ENCODE measurements around the gene CNTFR. TPM values are rescaled to one million over a fixed set of nuclear protein-coding genes. Genes with fewer than 3 reads are reported as not detected.
"Not testable (repeated sequence)": the region's sequence is repeated elsewhere in the genome, so short reads cannot be mapped to it uniquely, and the experiment has no call there.

CNTFR gene
- 1 to 10 TPM; 4.2 to 9.9 TPM for total RNA-seq
- 1 to 10 TPM in 1 of 2 donors, under 1 TPM in 1; 0.10 to 1.4 TPM for polyA plus RNA-seq
- long read RNA-seq, donor 1 = 0 reads
- long read RNA-seq, donor 2, partial matches to known transcripts = 2 of 4 reads
- long read RNA-seq, donor 2, other reads (novel, unspliced or antisense) = 0 of 4 reads

DNA sequence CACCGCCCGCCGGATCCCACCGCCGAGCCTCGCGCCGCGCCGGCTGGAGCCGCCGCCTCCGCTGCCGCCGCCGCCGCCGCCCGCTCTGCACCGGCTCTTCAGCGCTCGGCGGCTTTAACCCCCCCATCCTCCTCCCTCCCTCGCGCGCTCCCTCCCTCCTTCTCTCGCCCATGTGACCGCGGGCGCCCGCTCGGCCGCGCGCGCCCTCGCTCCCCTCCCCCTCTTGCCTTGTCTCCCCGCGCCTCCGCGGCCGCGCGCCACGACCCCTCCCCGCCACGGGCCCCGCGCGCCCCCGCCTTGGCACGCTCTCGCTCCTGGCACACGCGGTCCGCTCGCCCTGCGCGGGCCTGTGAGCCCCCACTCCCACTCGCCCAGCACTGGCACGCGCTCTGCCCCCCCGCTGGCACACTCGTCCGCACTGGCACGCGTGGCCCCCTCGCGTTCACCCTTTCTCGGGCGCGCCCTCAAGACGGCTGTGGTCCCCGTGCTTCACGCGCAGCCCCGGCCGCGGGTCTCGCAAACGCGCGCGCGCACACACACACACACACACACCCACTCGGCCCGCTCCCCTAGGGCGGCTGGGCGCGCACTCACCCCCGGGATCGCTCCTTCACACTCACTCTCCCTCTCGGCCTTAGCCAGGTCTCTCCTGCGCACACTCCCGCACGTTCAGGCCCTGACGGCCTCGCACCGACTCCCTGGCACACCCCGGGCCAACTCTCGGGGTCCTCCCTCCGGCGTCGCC lies at the start of gene CNTFR:
TSS of gene CNTFR (minus strand) at position 89 of the 745 bp plus-strand sequence. CDS start 20,743 bp downstream, outside the sequence.
- Histone ChIP-seq H3K27ac (ENCODE audit: low read depth in 1 of 2, low read length in 2 of 2) (no peak within 1 kb of the TSS), H3K4me3 (ENCODE audit: low read length in 2 of 2) (peak within 1 kb of the TSS; percentile 38 to 48), H3K36me3 (ENCODE audit: control insufficient read depth in 1 of 2, insufficient read depth in 2 of 2, low read length in 1 of 2) (no peaks in the 10 kb centered on the region), H3K27me3 (ENCODE audit: control insufficient read depth in 1 of 2, insufficient read depth in 2 of 2, low read length in 1 of 2) (no peaks in the 10 kb centered on the region), H3K4me1 (ENCODE audit: control insufficient read depth in 1 of 2, insufficient read depth in 2 of 2, low read length in 2 of 2) (no peaks in the 10 kb centered on the region), H3K9me3 (ENCODE audit: control insufficient read depth, low read length) (no peaks in the 10 kb centered on the region)
- ATAC-seq (ENCODE audit: low FRiP score) = peak; percentile 28
- intact Hi-C loops (cut with DNase I) = loop anchor here (2.0 to 10.0 kb wide), 5 partner anchors 31 to 255 kb away; no protein-coding TSS in a partner anchor
- peak in 1 of 2 donors; percentile 86 for DNase-seq
- 1% methylated on average over 36 to 104 of the region's 104 CpGs for WGBS, 2 donors

- not testable (repeated sequence) for H3K27ac ChIP-seq (ENCODE audit: low read depth in 1 of 2, low read length in 2 of 2); H3K9me3 ChIP-seq (ENCODE audit: control insufficient read depth, low read length); H3K4me3 ChIP-seq (ENCODE audit: low read length in 2 of 2); H3K27me3 ChIP-seq (ENCODE audit: control insufficient read depth in 1 of 2, insufficient read depth in 2 of 2, low read length in 1 of 2); H3K36me3 ChIP-seq (ENCODE audit: control insufficient read depth in 1 of 2, insufficient read depth in 2 of 2, low read length in 1 of 2); H3K4me1 ChIP-seq (ENCODE audit: control insufficient read depth in 1 of 2, insufficient read depth in 2 of 2, low read length in 2 of 2); DNase-seq; ATAC-seq (ENCODE audit: low FRiP score)
- intact Hi-C loops (cut with DNase I) = loop anchor here in 1 of 2 donors (5.0 kb wide), 1 partner anchor 63 kb away; no protein-coding TSS in a partner anchor
- WGBS, 2 donors = 89 to 92% methylated on average over 8 of the region's 8 CpGs
Measured at GRCh38 chr9:34639322-34639721, 49.8 kb upstream of the CNTFR start.

DNA sequence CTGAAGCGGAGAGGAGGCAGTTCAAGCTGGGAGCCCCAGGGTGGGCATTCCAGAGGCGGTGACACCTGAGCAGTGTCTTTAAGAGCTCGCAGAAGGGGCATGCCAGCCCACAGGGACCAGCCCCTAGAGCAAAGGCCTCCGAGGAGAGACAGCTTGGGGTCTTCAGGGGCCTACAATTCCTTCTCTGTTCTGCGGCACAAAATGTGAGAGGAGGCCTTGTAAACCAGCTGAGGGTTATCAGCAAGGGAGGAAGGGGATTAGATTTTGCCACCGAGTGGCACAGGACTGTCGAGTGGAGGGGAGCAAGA lies 48.6 kb upstream of the CNTFR start:
- H3K27ac ChIP-seq (ENCODE audit: low read depth in 1 of 2, low read length in 2 of 2) = peak overlapping the region; percentile 6 to 26

GRCh38 chr9:34637356-34638137 lies 48.0 kb upstream of the CNTFR start, which contains the start of gene SIGMAR1:
SIGMAR1 (minus strand) TSS chr9:34637787; CDS start chr9:34637697, 90 bp downstream.
- no peaks in the 10 kb centered on the region for H3K36me3 ChIP-seq (ENCODE audit: control insufficient read depth in 1 of 2, insufficient read depth in 2 of 2, low read length in 1 of 2)
- no peaks in the 10 kb centered on the region for H3K27me3 ChIP-seq (ENCODE audit: control insufficient read depth in 1 of 2, insufficient read depth in 2 of 2, low read length in 1 of 2)
- WGBS, 2 donors = 0 to 1% methylated on average over 69 to 74 of the region's 74 CpGs
- intact Hi-C loops (cut with DNase I) = loop anchor here in 1 of 2 donors (5.0 kb wide), 1 partner anchor 65 kb away; no protein-coding TSS in a partner anchor
- H3K4me1 ChIP-seq (ENCODE audit: control insufficient read depth in 1 of 2, insufficient read depth in 2 of 2, low read length in 2 of 2) = no peaks in the 10 kb centered on the region
- H3K27ac ChIP-seq (ENCODE audit: low read depth in 1 of 2, low read length in 2 of 2) = peak within 1 kb of the TSS; percentile 6 to 30
- H3K4me3 ChIP-seq (ENCODE audit: low read length in 2 of 2) = peak within 1 kb of the TSS; percentile 19 to 49
- DNase-seq (peak; percentile 97 to 98), ATAC-seq (ENCODE audit: low FRiP score) (peak; percentile 98)
- H3K9me3 ChIP-seq (ENCODE audit: control insufficient read depth, low read length) = no peaks in the 10 kb centered on the region

More for the DNA sequence above, 48.6 kb upstream of the CNTFR start:
- DNase-seq = no peak
- H3K36me3 ChIP-seq (ENCODE audit: control insufficient read depth in 1 of 2, insufficient read depth in 2 of 2, low read length in 1 of 2) = no peaks in the 10 kb centered on the region
- ATAC-seq (ENCODE audit: low FRiP score) = no peak
- H3K9me3 ChIP-seq (ENCODE audit: control insufficient read depth, low read length) = no peaks in the 10 kb centered on the region
- no peaks in the 10 kb centered on the region for H3K27me3 ChIP-seq (ENCODE audit: control insufficient read depth in 1 of 2, insufficient read depth in 2 of 2, low read length in 1 of 2)
- intact Hi-C loops (cut with DNase I) = loop anchor here in 1 of 2 donors (5.0 kb wide), 1 partner anchor 64 kb away; no protein-coding TSS in a partner anchor
- H3K4me1 ChIP-seq (ENCODE audit: control insufficient read depth in 1 of 2, insufficient read depth in 2 of 2, low read length in 2 of 2) = no peaks in the 10 kb centered on the region
- peak overlapping the region; percentile 17 to 49 for H3K4me3 ChIP-seq (ENCODE audit: low read length in 2 of 2)
- WGBS, 2 donors = 8 to 13% methylated on average over 7 of the region's 7 CpGs

DNA sequence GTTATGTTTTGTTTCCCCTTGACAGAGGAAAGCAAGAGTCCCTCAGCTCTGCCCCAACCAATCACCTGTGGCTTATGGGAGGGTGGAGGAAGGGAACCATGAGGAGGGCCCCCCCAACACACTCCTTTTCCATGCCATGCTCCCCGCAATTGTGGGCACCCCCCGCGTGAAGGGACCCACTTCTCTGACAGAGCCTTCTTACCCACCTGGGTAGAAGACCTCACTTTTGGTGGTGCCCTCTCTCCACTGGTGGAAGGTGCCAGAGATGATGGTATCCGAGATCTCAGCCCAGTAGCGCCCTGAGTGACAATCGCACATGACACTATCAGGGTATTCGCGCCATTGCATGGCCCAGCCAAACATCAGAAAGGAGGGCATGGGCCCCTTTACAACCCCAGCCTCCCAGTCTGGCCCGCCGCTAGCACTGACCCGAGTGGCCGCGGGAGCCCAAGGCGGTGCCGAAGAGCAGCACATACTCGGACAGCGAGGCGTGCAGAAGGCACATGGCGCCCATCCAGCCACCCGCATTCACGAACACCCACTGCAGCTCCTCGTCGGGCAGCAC lies 47.3 kb upstream of the CNTFR start:
- DNase-seq (peak; percentile 67 to 87), ATAC-seq (ENCODE audit: low FRiP score) (no peak)
- H3K4me1 ChIP-seq (ENCODE audit: control insufficient read depth in 1 of 2, insufficient read depth in 2 of 2, low read length in 2 of 2) = no peaks in the 10 kb centered on the region
- no peaks in the 10 kb centered on the region for H3K36me3 ChIP-seq (ENCODE audit: control insufficient read depth in 1 of 2, insufficient read depth in 2 of 2, low read length in 1 of 2)
- no peaks in the 10 kb centered on the region for H3K9me3 ChIP-seq (ENCODE audit: control insufficient read depth, low read length)
- intact Hi-C loops (cut with DNase I) = loop anchor here in 1 of 2 donors (5.0 kb wide), 1 partner anchor 65 kb away; no protein-coding TSS in a partner anchor
- H3K4me3 ChIP-seq (ENCODE audit: low read length in 2 of 2) = peak overlapping the region in 1 of 2 donors; percentile 19
- H3K27ac ChIP-seq (ENCODE audit: low read depth in 1 of 2, low read length in 2 of 2) = no peak overlapping the region
- H3K27me3 ChIP-seq (ENCODE audit: control insufficient read depth in 1 of 2, insufficient read depth in 2 of 2, low read length in 1 of 2) = no peaks in the 10 kb centered on the region
- WGBS, 2 donors = 6 to 8% methylated on average over 22 to 23 of the region's 23 CpGs

DNA sequence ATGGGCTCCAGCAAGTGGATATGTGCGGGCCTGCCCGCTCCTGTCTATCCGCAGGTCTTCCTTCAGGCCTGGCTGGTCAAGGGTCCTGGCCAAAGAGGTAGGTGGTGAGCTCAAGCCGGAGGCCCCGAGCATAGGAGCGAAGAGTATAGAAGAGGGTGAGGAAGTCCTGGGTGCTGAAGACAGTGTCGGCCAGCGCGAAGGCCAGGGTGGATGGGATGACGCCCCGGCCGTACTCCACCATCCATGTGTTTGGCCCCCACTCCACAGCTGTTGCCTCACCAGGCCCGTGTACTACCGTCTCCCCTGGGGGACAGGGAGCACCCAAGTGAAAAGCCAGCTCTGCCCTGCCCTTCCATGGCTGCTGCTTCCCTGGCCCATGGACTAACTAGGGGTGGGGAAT lies 46.0 kb upstream of the CNTFR start:
- no peak for ATAC-seq (ENCODE audit: low FRiP score)
- H3K9me3 ChIP-seq (ENCODE audit: control insufficient read depth, low read length) = no peaks in the 10 kb centered on the region
- intact Hi-C loops (cut with DNase I) = loop anchor here in 1 of 2 donors (5.0 kb wide), 1 partner anchor 67 kb away; no protein-coding TSS in a partner anchor

GRCh38 chr9:34634551-34635248 lies 45.2 kb upstream of the CNTFR start:
- H3K27me3 ChIP-seq (ENCODE audit: control insufficient read depth in 1 of 2, insufficient read depth in 2 of 2, low read length in 1 of 2) = no peaks in the 10 kb centered on the region
- H3K27ac ChIP-seq (ENCODE audit: low read depth in 1 of 2, low read length in 2 of 2) = no peak overlapping the region
- ATAC-seq (ENCODE audit: low FRiP score) (no peak), DNase-seq (no peak)
- no peaks in the 10 kb centered on the region for H3K36me3 ChIP-seq (ENCODE audit: control insufficient read depth in 1 of 2, insufficient read depth in 2 of 2, low read length in 1 of 2)
- no peak overlapping the region for H3K4me3 ChIP-seq (ENCODE audit: low read length in 2 of 2)
- intact Hi-C loops (cut with DNase I) = loop anchor here in 1 of 2 donors (5.0 kb wide), 1 partner anchor 68 kb away; no protein-coding TSS in a partner anchor
- H3K9me3 ChIP-seq (ENCODE audit: control insufficient read depth, low read length) = no peaks in the 10 kb centered on the region
- 58 to 69% methylated on average over 3 of the region's 3 CpGs for WGBS, 2 donors
- H3K4me1 ChIP-seq (ENCODE audit: control insufficient read depth in 1 of 2, insufficient read depth in 2 of 2, low read length in 2 of 2) = no peaks in the 10 kb centered on the region

More for the DNA sequence above, 46.0 kb upstream of the CNTFR start:
- H3K4me1 ChIP-seq (ENCODE audit: control insufficient read depth in 1 of 2, insufficient read depth in 2 of 2, low read length in 2 of 2) = no peaks in the 10 kb centered on the region
- WGBS, 2 donors = 90% methylated on average over 14 of the region's 14 CpGs
- H3K27me3 ChIP-seq (ENCODE audit: control insufficient read depth in 1 of 2, insufficient read depth in 2 of 2, low read length in 1 of 2) = no peaks in the 10 kb centered on the region
- H3K27ac ChIP-seq (ENCODE audit: low read depth in 1 of 2, low read length in 2 of 2) = no peak overlapping the region
- H3K4me3 ChIP-seq (ENCODE audit: low read length in 2 of 2) = no peak overlapping the region
- no peaks in the 10 kb centered on the region for H3K36me3 ChIP-seq (ENCODE audit: control insufficient read depth in 1 of 2, insufficient read depth in 2 of 2, low read length in 1 of 2)
- no peak for DNase-seq
